IPS DF 4.7 (cell line): ENCODE measurements around the gene ERG.

ENCODE experiments used
- DNase-seq: peaks from one replicate; pipeline ENCODE4 v3.0.0-alpha.2; 2013; ENCODE audit warnings: low spot score; ENCODE audit errors: extremely low read depth

The ERG gene

GRCh38 chr21:38475519-38475918 is 22.8 kb downstream of the ERG start:
- no peak for DNase-seq

GRCh38 chr21:38474796-38475195 is 23.5 kb downstream of the ERG start:
- DNase-seq = no peak

GRCh38 chr21:38474124-38474523 is 24.2 kb downstream of the ERG start:
- no peak for DNase-seq

DNA sequence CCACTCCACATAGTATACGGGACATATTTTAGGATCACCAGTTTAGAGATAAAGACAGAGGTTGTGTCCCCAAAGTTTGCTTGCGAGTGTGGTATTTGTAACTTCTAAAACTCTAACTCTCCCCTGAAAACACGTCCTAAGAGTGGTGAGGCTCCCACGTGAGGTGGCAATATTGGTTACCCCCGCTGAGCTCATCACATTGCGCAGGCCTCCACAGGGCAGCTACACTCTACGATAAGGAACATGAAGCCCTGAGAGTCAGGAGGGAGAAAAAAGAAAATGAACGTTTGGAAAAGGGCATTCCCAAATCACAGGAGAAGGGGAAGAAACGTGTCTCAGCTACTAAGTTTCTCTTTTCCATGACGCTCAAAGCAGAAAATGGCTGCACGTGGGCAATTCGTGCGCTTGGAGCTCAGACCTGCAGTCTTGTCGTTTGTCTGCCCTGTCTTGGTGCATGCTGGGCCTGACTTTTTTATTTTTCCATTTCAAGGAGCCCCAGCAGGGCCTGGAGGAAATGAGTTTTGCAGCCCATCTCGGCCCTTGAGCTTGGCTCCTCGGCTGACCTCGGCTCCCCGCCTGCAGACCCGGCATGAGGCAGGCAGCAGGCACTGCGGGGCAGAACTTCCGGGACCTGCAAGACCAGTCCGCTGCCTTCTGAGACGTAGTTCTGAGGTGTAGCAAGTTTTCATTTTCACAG is 25.7 kb downstream of the ERG start:
- no peak for DNase-seq

GRCh38 chr21:38471766-38472165 is 26.5 kb downstream of the ERG start:
- no peak for DNase-seq

DNA sequence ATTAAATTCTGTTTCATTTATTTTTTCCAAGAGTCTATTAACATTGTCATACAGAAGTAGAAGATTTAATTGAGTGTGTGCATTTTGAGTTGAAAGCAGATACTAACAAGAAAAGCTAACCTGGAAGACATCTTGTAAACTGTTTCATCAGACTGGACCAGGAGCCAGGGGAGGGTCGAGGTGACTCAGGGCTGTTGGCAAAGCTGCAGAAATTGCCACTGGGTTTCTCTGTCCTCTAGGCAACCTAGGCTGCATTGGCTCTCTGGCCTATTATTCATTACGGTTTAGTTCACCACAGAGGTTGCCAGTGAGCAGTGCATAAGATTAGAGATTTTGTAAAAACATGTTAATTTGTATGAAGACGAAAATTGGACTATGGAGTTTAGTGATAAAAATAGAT is 27.5 kb downstream of the ERG start:
- no peak for DNase-seq

DNA sequence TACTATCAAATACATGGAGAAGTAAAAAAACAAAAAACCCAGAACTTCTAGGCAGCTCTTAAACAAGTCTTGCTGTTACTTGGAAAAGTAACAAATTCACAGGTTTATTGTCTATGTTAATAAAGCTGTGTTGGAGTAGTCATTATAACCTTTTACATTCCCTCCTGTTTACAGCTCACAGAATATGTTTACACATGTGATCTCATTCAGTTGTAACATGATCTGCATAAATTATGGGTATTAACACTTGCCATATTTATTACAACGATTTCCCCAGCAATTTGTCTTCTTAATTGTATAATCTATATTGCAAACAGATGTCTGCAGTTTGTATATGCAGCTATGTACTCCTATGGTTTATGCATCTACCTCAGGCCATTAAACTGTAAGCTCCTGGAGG is 28.6 kb downstream of the ERG start:
- DNase-seq = no peak

GRCh38 chr21:38468989-38469388 is 29.3 kb downstream of the ERG start:
- no peak for DNase-seq

- no peak for DNase-seq
Observed at GRCh38 chr21:38467911-38468310, 30.4 kb downstream of the ERG start.

GRCh38 chr21:38467374-38467773 is 30.9 kb downstream of the ERG start:
- DNase-seq = no peak

DNA sequence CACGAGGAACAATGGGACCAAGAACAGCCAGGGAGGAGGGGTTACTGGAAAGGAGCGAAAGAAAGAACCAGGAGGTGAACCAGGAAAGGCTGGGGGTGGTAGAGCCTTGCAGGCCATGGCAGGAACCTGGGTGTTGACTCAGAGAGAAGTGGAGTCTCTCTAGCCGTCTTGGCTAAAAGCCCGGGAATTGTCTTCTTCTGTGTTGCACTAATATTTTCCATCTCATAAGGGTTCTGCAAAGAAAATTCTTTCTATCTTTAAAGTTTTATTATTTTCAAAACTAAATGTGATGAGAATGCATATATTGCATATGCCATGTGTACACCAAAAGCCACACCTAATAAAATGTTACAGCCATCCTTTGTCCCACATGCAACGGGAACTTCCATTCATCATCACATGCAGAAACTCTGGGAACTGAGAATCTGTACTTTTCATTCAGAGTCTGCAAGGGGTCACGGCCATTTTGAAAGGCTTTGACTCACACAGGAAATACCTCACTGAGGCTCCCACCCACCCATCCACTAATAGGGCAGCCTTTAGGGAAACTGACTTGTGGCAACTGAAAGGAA is 38.0 kb downstream of the ERG start:
- no peak for DNase-seq

DNA sequence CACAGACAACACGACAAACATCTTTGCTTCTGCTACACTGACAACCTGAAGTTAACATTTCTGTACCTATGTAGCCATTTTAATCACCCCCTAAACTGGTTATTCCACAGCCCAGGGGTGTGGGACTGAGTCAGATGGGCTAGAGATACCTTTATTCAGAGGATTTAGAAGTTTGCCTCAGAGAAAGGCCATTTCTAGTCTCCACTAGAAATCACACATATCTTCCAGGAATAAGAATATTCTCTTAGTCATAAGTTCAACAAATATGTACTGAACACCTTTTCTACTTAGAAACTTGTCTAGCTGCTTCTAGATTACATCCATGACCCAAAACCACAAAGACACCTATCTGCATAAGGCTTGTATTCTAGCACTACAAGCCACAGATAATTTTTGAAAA is 38.8 kb downstream of the ERG start:
- DNase-seq = no peak

DNA sequence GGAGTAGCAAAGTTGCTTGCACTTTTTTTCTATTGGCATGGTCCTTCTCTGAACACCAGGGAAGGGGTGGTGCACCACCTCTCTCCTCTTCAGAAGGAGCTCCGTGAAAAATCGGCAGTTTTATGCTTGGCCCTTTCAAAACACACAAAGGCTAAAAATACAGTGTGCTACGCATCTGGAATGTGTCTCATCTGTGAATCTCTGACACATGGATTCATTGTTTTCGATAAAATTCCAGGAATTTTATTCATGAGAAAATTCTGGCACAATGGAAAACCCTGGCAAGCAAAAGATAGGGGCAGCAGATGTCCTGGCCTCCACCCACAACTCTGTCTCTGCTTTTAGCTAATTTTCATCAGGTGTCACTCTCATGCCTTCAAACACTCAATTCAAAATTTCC is 42.9 kb downstream of the ERG start:
- no peak for DNase-seq

DNA sequence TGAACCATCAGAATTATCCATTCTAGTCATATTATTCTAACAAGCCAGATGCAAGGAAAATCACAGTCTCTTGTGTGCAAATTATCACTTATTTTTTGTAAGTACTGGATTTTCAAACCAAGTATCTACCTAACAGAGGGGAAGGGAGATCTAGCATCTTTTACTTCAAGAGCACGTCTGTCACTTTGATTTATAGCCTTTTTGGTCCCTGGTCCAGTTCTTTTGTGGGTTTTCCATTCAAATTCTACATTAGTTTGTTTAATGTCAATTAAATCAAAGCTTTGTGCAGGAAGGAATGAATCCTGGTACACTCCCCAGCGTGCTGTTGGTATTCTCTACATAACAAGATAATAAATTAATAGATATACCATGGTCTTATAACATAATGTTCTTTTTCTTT is 43.6 kb downstream of the ERG start:
- DNase-seq = no peak

DNA sequence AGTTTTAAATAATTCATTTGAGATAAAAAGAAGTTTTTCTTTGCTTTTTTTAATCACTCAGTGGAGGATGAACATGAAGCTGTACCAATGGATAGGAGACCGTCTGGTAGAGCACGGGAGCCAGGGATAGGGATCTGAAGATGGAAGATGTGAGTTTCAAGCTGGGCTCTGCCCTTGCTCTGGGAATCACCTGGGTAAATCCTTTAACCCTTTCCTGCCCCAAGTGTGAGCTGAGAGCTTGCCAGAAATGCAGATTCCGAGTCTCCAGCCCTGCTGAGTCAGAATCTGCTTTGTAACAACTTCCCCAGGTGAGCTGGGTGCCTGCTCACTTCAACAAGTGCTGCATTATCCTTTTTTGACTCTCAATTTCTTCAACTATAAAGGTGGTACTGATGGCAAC is 44.1 kb downstream of the ERG start:
- no peak for DNase-seq

- no peak for DNase-seq
Observed at GRCh38 chr21:38448671-38449385, 49.4 kb downstream of the ERG start.

DNA sequence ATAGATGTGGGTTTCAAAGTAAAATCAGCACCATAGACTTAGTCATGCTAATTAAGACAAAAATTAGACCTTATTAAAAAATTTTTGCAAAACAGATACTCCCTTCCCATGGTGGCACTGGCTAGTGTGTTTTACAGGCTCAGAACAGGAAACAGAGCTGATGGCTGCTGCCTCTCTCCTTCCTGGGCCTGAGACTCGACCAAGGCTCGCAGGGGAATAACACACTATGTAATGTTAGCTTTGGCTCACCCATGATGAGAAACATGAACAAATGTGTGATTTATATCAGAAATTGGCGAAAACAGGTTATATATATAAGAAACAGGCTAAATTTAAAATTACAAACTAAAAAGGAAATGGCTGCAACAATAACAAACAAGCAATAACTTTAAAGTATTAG is 50.7 kb downstream of the ERG start:
- no peak for DNase-seq

DNA sequence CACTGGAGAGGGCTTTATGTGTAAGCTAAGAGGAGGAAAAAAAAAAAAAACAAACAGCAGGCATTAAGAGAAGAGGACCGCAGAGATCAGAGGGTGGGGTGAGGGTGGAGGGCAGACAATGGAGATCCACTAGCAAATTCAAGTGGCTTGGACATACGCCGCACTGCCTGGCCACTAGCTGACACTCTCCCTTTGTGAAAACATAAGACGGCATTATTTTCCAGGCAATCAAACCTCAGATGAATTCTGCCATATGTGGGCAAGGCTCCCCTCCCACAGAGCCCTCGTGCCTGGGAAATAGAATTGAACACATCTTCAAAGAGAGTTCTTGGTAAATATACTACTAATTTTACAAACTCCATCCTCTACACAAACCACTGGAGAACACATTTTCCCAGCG is 53.6 kb downstream of the ERG start:
- no peak for DNase-seq

DNA sequence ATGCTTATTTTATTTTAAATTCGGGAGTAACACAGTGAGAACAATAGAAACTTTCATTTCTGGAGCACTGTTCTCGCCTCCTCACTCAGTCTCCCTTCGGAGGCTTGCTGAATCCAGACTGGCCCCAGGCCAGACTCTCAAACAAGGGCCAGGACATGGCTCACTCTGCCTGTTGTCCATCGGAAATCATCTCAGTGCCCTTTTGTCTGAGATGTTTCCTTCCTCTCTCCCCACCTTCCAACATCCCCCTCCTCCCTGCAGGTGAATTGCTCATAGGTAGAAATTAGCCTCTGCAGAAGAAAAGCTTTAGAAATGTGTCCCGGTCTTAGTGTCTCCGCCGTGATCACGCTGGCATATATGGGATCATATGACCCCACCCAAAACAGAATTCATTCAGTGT is 55.2 kb downstream of the ERG start:
- no peak for DNase-seq

GRCh38 chr21:38441153-38441552 is 57.1 kb downstream of the ERG start:
- no peak for DNase-seq

- DNase-seq = no peak
Observed at GRCh38 chr21:38440746-38441145, 57.5 kb downstream of the ERG start.

DNA sequence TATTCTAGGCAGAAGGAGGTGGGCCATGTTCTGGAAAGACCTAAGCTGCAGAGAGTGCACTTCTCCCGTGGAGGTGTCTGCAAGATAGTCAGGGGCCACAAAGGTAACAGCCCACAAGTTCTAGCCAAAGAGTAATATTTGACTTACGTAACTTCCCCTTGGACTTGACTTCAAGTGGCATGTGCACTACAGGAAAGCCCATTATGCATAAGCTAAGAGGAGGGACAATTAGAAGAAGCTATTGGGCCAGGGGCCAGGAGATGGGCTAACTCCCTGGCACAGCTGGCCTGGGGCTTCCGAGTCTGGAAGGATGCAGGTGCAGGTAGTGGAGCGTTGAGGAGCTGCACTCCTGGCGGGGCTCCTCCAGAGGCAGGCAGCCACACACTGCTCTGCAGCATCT is 58.3 kb downstream of the ERG start:
- no peak for DNase-seq

- no peak for DNase-seq
Observed at GRCh38 chr21:38439426-38439825, 58.9 kb downstream of the ERG start.
